Lower lobe of right lung (tissue), 2 donors: ENCODE measurements around the gene DYNC1LI2. TPM values are rescaled to one million over a fixed set of nuclear protein-coding genes. Genes with fewer than 3 reads are reported as not detected.
A peak's percentile ranks its signal among the peaks of the same experiment; 100 is the strongest.
"Not testable (repeated sequence)": the region's sequence is repeated elsewhere in the genome, so short reads cannot be mapped to it uniquely, and the experiment has no call there.

Experiments
- ATAC-seq, 2 donors: fragments of 200-7000 bp; cut with Tn5 transposase; one replicate each; pipeline ENCODE4 v1.9.1; 2020 to 2022; ENCODE audit warnings: mild to moderate bottlenecking in 2 of 2, moderate library complexity in 2 of 2
- DNase-seq: peaks from one replicate; pipeline ENCODE4 v3.0.0-alpha.2; 2020
- H3K27ac ChIP-seq: fragments of 200-600 bp; one replicate; pipeline ENCODE4 v1.8.0; 2022
- H3K27me3 ChIP-seq: fragments of 200-600 bp; one replicate; pipeline ENCODE4 v1.8.0; 2022; ENCODE audit warnings: low read depth
- H3K36me3 ChIP-seq: fragments of 200-600 bp; one replicate; pipeline ENCODE4 v1.8.0; 2022; ENCODE audit warnings: mild to moderate bottlenecking
- H3K4me1 ChIP-seq: fragments of 200-600 bp; one replicate; pipeline ENCODE4 v1.8.0; 2022
- H3K4me3 ChIP-seq: fragments of 200-600 bp; one replicate; pipeline ENCODE4 v1.8.0; 2022; ENCODE audit warnings: mild to moderate bottlenecking
- H3K9me3 ChIP-seq: fragments of 200-600 bp; one replicate; pipeline ENCODE4 v1.8.0; 2022
- CTCF ChIP-seq: fragments of 200-600 bp; IDR thresholded peaks from one replicate; pipeline ENCODE4 v1.8.0; 2022; ENCODE audit warnings: antibody characterized with exemption, mild to moderate bottlenecking
- intact Hi-C: fragments of 100-400 bp; cut with DNase I; formaldehyde crosslinking; loops from one replicate; pipeline ENCODE4 v1.11.0; 2022
- long read RNA-seq: library from polyadenylated mRNA; unstranded; transcript quantifications from one replicate; pipeline ENCODE4 v2.0.0, GENCODE V29; 2021
- total RNA-seq: library from RNA; stranded (reverse); fragmentation: NEBNext Ultra II Directional; extraction: Animal tissue kit (Norgen Biotek cat#: 25700); gene quantifications from one replicate; pipeline ENCODE4 v1.2.1, GENCODE V29; 2021
- donor health status: DM: no; HTN: yes; CAD: no; lungs with severe emphysema.

Gene DYNC1LI2
- total RNA-seq: 114 TPM
- long read RNA-seq, full-length matches to known transcripts: 56 of 111 reads
- long read RNA-seq, partial matches to known transcripts: 26 of 111 reads
- long read RNA-seq, other reads (novel, unspliced or antisense): 29 of 111 reads

DNA sequence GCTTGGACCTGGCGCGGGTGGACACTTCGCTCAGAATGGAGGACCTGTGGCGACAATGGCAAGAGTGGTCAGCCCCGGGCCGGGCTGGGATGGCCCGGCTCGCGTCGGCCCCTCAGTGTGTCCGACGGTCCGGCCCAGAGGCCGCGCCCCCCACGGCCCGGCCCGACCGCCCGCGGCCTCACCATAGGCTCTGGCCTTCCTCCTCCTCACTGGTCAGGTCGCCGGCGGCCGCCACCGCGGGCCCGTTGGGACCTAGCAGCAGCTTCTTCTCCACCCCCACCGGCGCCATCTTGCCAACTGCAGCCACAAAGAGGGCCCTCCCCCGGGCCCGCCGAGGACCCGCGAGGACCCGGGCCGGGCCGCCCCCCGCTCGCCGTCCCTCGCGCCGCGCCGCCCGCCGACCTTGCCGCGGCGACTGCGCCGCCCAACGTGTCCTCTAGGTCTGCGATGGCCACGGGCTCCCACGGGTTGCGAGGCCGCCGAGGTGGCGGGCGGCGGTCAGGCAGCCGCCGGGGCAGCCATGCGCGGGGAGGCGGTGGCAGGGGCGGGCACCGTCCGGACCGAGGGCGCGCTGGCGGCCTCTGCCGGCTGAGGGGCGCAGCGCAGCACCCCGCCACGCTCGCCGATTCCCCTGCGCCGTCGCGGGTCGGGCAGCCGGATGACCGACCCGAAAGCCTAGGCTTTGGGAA, at the start of gene DYNC1LI2:
DYNC1LI2 (minus strand) TSS at position 307 of the 689 bp plus-strand sequence; CDS start at position 289, 18 bp downstream.
- Histone ChIP-seq H3K27me3 (no peaks in the 10 kb centered on the region), H3K4me1 (peaks cover 49% of the 10 kb centered on the region), H3K36me3 (peaks cover 29% of the 10 kb centered on the region), H3K27ac (peak within 1 kb of the TSS; percentile 86), H3K9me3 (no peaks in the 10 kb centered on the region), H3K4me3 (peak within 1 kb of the TSS; percentile 83)
- TF ChIP-seq CTCF: peak; percentile 79
- ATAC-seq (peak; percentile 97), DNase-seq (peak; percentile 89)
- intact Hi-C loops: no loop called here

DNA sequence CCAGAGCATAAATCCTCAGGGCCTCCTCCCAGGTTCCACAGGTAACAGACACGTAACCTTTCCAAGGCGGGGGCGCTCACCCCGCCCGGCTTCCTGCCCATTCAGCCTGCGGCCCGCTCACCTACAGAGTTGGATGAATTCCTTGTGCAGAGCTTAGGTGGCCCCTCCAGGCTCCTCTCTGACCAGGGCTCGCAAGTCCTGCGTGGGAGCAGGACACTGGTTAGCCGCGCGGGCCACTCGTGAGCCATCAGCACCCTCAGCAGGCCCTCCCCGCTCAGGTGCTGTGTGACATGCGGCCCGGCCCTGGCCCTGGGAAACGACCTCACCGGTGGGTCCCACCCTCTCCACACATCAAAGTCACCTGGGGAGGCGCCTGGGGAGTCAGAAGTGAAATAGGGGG, 49.4 kb upstream of the DYNC1LI2 start:
- intact Hi-C loops: no loop called here
- no peaks in the 10 kb centered on the region for H3K4me1 ChIP-seq
- H3K9me3 ChIP-seq: no peaks in the 10 kb centered on the region
- TF ChIP-seq CTCF: no peak
- H3K27ac ChIP-seq: no peak overlapping the region
- ATAC-seq (no peak), DNase-seq (no peak)
- peaks cover 42% of the 10 kb centered on the region for H3K36me3 ChIP-seq
- no peaks in the 10 kb centered on the region for H3K27me3 ChIP-seq
- H3K4me3 ChIP-seq: no peak overlapping the region

DNA sequence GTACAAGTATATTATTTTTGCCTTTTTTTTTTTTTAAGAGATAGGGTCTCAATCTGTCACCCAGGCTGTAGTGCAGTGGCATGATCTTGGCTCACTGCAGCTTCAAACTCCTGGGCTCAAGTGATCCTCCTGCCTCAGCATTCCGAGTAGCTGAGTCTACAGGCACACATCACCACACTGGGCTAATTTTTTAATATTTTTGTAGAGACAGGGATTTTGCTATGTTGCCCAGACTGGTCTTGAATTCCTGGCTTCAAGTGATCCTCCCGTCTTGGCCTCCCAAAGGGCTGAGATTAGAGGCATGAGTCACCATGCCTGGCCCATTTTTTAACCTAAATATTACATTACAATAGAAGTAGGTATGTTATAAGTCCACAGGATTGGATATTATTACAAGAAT, 46.8 kb upstream of the DYNC1LI2 start:
- no peak for ATAC-seq

GRCh38 chr16:66793984-66794383, 42.6 kb upstream of the DYNC1LI2 start:
- intact Hi-C loops, H3K9me3 ChIP-seq, H3K36me3 ChIP-seq, ATAC-seq, H3K27ac ChIP-seq, H3K4me1 ChIP-seq, DNase-seq, H3K4me3 ChIP-seq, H3K27me3 ChIP-seq: not testable (repeated sequence)

More for the DNA sequence above, 46.8 kb upstream of the DYNC1LI2 start:
- no peak for DNase-seq
- intact Hi-C loops: no loop called here
- Histone ChIP-seq H3K4me3 (no peak overlapping the region), H3K9me3 (no peaks in the 10 kb centered on the region), H3K27ac (no peak overlapping the region), H3K36me3 (peaks cover 15% of the 10 kb centered on the region), H3K4me1 (no peaks in the 10 kb centered on the region), H3K27me3 (no peaks in the 10 kb centered on the region)
- no peak for TF ChIP-seq CTCF

GRCh38 chr16:66790130-66790733, 38.8 kb upstream of the DYNC1LI2 start:
- no peaks in the 10 kb centered on the region for H3K27me3 ChIP-seq
- H3K27ac ChIP-seq: no peak overlapping the region
- no peaks in the 10 kb centered on the region for H3K4me1 ChIP-seq
- no peak overlapping the region for H3K4me3 ChIP-seq
- H3K9me3 ChIP-seq: no peaks in the 10 kb centered on the region
- ATAC-seq (no peak), DNase-seq (no peak)
- TF ChIP-seq CTCF: no peak
- H3K36me3 ChIP-seq: no peaks in the 10 kb centered on the region
- intact Hi-C loops: no loop called here

GRCh38 chr16:66787427-66787826, 36.0 kb upstream of the DYNC1LI2 start:
- Histone ChIP-seq H3K27ac (no peak overlapping the region), H3K36me3 (no peaks in the 10 kb centered on the region), H3K4me3 (no peak overlapping the region), H3K9me3 (no peaks in the 10 kb centered on the region), H3K4me1 (no peaks in the 10 kb centered on the region), H3K27me3 (no peaks in the 10 kb centered on the region)
- no peak for TF ChIP-seq CTCF
- intact Hi-C loops: no loop called here
- ATAC-seq: no peak
- DNase-seq: no peak
